Naive B cell (primary cell): ENCODE measurements around the gene SH2D6. TPM values are rescaled to one million over a fixed set of nuclear protein-coding genes. Genes with fewer than 3 reads are reported as not detected.
A peak's percentile ranks its signal among the peaks of the same experiment; 100 is the strongest.
"Not testable (repeated sequence)": the region's sequence is repeated elsewhere in the genome, so short reads cannot be mapped to it uniquely, and the experiment has no call there.

ENCODE experiments used
- ATAC-seq, 2 donors: fragments of 150-1000 bp; cut with Tn5 transposase; 2 replicates each; pipeline ENCODE4 v1.10.0; 2021; ENCODE audit warnings: low read depth in 2 of 2, mild to moderate bottlenecking in 2 of 2, moderate library complexity in 2 of 2
- DNase-seq: peaks from one replicate; pipeline ENCODE4 v3.0.0; 2022
- H3K27ac Mint-ChIP-seq, 6 donors: one replicate each; pipeline ENCODE4 v1.8.0; 2020 to 2022; ENCODE audit warnings: mild to moderate bottlenecking in 6 of 6, mixed read lengths in 6 of 6, moderate library complexity in 5 of 6, inconsistent platforms in 2 of 6
- H3K27me3 Mint-ChIP-seq, 3 donors: one replicate each; pipeline ENCODE4 v1.8.0; 2021 to 2022; ENCODE audit warnings: mixed read lengths in 3 of 3, mild to moderate bottlenecking in 1 of 3
- H3K36me3 Mint-ChIP-seq, 2 donors: one replicate each; pipeline ENCODE4 v1.8.0; 2020 to 2022; ENCODE audit warnings: mixed read lengths in 2 of 2, inconsistent platforms in 1 of 2, mild to moderate bottlenecking in 1 of 2
- H3K4me1 Mint-ChIP-seq, 3 donors: one replicate each; pipeline ENCODE4 v1.8.0; 2020 to 2022; ENCODE audit warnings: mixed read lengths in 3 of 3, inconsistent platforms in 1 of 3, mild to moderate bottlenecking in 1 of 3, moderate library complexity in 1 of 3
- H3K4me3 Mint-ChIP-seq, 8 donors: one replicate each; pipeline ENCODE4 v1.8.0; 2020 to 2022; ENCODE audit warnings: mild to moderate bottlenecking in 8 of 8, mixed read lengths in 8 of 8, moderate library complexity in 8 of 8, inconsistent platforms in 2 of 8
- H3K9me3 Mint-ChIP-seq, 7 donors: one replicate each; pipeline ENCODE4 v1.8.0; 2020 to 2022; ENCODE audit warnings: mixed read lengths in 7 of 7, mild to moderate bottlenecking in 5 of 7, inconsistent platforms in 2 of 7, moderate library complexity in 1 of 7
- polyA plus RNA-seq, 6 donors: library from polyadenylated mRNA; unstranded; fragments of 300-500 nt; fragmentation: Illumina TruSeq; gene quantifications; one replicate each; pipeline ENCODE4 v1.2.3, GENCODE V29; 2021; ENCODE audit warnings: low read depth in 6 of 6

The SH2D6 gene
- polyA plus RNA-seq, 6 donors from 2014 or later: not detected

DNA sequence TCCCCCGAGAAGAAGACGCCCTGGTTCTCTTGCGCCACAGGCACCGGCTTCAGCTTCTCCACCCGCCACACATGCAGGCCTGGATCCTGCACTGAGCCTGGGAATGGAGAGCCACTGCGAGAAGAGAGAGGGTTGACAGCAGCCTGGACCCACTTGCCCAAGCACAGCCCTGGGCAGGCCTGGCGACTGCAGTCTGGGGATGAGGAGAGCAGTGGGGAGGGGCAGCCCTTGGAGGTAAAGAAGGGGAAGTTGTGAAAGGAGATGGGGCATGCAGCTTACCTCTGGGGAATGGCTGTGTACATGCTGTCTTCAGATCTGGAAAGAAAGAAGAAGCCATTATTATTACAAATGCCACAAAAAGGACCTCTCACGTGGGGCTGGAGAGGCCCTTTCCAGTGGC, 16.7 kb upstream of the SH2D6 start:
- Mint-ChIP-seq H3K36me3 (peaks cover 0 to 31% of the 10 kb centered on the region in 2 donors), H3K4me3 (peak overlapping the region in 7 of 8 donors; percentile 8 to 85 (median 67)), H3K27me3 (no peaks in the 10 kb centered on the region), H3K9me3 (no peaks in the 10 kb centered on the region), H3K4me1 (peaks cover 19 to 45% (median 37%) of the 10 kb centered on the region in 3 donors), H3K27ac (peak overlapping the region in 4 of 6 donors; percentile 76 to 92 (median 90))
- DNase-seq (no peak), ATAC-seq (peak; percentile 79 to 81)

DNA sequence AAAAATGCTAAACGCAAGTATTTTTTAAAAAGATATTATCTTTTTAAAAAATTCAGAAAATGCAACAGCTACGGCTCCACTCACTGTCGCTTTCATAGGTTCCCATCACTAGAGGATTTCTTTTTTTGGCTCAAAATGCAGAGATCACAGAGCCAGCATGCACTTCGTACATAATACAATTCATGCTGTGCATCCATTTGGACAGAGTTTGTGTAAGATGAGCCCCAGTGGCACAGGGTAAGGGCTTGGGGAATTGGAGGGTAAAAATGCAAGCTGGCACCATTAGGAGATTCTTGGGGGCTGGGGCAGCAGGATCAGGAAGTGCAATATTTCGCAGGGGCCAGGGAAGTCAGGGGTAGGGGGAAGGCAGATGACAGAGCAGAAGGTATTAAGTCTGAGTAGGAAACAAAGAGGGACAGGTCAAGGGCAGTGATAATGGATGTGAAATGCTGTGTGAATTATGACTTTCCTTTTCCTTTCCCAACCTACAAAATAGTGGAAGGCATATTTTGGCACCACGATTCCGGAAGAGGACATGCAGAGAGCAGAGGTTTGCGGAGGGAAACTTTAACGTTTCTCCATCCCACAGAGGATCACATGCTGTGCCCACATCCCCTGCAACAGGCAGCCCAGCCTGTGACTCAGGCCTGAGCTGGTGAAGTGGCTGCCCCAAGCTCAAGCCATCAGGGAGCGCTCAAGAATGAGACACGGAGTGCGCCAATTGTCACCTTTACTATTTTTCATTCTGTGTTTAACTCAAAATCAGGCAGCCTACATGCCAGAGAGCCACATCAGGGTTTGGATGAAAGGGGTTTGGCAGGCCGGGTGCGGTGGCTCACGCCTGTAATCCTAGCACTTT, 13.1 kb upstream of the SH2D6 start:
- Mint-ChIP-seq H3K9me3 (no peaks in the 10 kb centered on the region), H3K27me3 (no peaks in the 10 kb centered on the region), H3K4me3 (peak overlapping the region; percentile 5 to 81 (median 64)), H3K36me3 (peaks cover 0 to 12% of the 10 kb centered on the region in 2 donors), H3K4me1 (peaks cover 43 to 65% (median 52%) of the 10 kb centered on the region in 3 donors), H3K27ac (peak overlapping the region in 5 of 6 donors; percentile 38 to 81 (median 78))
- ATAC-seq (peak in 1 of 2 donors; percentile 7), DNase-seq (no peak)

DNA sequence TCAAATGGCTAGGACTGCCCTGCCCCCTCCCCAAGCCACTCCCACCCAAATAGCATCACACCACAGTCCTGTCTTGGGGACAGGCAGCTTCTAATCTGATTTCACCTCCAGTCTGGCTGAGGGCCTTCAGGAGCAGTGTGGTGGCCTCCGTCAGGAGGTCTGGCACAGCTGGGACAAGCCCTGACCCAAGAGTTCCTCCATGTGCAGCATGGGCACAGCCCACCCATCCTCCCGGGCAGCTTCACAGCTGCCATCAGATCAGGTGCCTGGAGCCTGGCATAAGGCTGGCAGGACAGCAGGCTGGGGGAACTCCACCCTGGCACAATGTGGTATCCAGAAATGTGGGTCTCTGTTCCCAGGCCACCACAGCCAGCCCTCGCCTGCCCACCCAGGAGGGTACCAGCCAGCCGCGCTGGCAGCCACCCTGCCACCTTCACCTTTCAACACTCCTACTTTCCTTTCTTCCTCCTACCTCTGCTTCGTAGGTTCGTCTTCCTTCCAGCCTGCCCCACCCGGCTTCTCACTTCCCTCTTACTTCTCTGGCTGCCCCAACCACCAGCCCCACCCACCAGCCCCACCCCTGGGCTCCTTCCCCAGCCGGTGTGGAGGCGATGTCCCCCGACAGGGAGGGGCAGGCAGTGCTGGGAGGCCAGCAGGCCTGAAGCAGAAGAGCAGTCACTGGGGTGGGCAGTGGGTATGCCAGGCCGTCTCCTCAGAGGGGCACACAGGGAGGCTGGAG, 8.5 kb upstream of the SH2D6 start, which contains the start of gene CAPG:
CAPG (minus strand) TSS at position 522 of the 739 bp plus-strand sequence. CDS start 8,221 bp downstream, outside the sequence.
- no peaks in the 10 kb centered on the region for H3K27me3 Mint-ChIP-seq

DNA sequence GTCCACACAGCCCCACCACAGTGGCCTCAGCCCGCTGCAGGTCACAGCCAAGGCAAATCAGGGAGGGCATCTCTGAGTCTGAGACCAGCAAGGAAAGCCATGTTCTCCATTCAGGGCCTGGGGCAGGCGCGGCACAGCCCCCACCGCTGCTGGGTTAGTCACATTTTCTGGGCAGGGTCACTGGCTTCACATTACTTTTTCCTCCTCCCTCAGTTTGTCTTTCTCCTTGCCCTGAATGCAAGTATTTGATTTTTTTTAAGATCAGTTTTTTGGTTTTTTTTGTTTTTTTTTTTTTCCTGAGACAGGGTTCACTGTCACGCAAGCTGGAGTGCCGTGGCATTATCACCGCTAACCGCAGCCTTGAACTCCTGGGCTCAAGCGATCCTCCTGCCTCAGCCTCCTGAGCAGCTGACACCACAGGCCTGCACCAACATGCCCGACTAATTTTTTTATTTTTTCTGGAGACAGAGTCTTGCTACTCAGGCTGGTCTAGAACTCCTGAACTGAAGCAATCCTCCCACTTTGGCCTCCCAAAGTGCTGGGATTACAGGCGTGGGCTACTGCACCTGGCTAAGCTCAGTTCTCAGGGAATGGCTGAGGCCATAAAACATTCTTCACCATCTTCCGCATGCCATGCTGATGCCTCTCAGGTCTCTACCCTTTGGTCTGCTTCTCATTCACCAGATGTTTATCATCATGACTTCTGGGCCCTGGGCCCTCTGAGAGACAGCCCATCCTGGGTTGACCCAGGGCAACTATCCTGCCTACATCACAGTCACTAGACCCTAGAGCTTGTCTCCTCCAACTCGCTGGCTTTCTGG, 7.7 kb upstream of the SH2D6 start:
- Mint-ChIP-seq H3K9me3 (no peaks in the 10 kb centered on the region), H3K27me3 (no peaks in the 10 kb centered on the region), H3K27ac (peak overlapping the region; percentile 10 to 97 (median 88)), H3K4me1 (peaks cover 49 to 76% (median 66%) of the 10 kb centered on the region in 3 donors), H3K4me3 (peak overlapping the region; percentile 81 to 97 (median 92)), H3K36me3 (no peaks in the 10 kb centered on the region)
- DNase-seq: no peak
- no peak for ATAC-seq

More for the DNA sequence above, 8.5 kb upstream of the SH2D6 start, which contains the start of gene CAPG:
- Mint-ChIP-seq H3K36me3 (no peaks in the 10 kb centered on the region), H3K4me1 (peaks cover 52 to 76% (median 67%) of the 10 kb centered on the region in 3 donors), H3K4me3 (peak within 1 kb of the TSS; percentile 87 to 97 (median 93)), H3K27ac (peak within 1 kb of the TSS; percentile 86 to 97 (median 92)), H3K9me3 (no peaks in the 10 kb centered on the region)
- DNase-seq (peak; percentile 84), ATAC-seq (peak; percentile 77 to 81)

DNA sequence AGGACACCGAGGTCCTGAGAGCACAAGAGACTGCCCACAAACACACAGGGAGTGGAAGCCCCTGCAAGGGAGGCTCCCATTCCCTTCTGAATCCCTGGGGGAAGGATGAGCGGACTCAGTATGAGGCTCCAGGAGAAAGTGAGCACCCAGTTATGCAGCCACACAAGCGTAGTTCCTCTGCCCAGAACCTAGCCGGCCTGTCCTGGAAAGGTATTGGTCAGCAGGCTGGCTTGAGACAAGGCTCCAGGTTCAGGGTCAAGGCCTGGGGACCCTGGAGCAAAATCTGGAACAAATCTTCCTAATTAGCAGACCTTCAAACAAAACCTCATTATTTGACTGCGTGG, 7.1 kb upstream of the SH2D6 start:
- DNase-seq (no peak), ATAC-seq (no peak)
- H3K27ac Mint-ChIP-seq: peak overlapping the region in 4 of 6 donors; percentile 42 to 96 (median 88)
- H3K4me1 Mint-ChIP-seq: peaks cover 49 to 72% (median 64%) of the 10 kb centered on the region in 3 donors
- peak overlapping the region in 7 of 8 donors; percentile 17 to 93 (median 72) for H3K4me3 Mint-ChIP-seq
- no peaks in the 10 kb centered on the region for H3K36me3 Mint-ChIP-seq
- H3K27me3 Mint-ChIP-seq: no peaks in the 10 kb centered on the region
- no peaks in the 10 kb centered on the region for H3K9me3 Mint-ChIP-seq

DNA sequence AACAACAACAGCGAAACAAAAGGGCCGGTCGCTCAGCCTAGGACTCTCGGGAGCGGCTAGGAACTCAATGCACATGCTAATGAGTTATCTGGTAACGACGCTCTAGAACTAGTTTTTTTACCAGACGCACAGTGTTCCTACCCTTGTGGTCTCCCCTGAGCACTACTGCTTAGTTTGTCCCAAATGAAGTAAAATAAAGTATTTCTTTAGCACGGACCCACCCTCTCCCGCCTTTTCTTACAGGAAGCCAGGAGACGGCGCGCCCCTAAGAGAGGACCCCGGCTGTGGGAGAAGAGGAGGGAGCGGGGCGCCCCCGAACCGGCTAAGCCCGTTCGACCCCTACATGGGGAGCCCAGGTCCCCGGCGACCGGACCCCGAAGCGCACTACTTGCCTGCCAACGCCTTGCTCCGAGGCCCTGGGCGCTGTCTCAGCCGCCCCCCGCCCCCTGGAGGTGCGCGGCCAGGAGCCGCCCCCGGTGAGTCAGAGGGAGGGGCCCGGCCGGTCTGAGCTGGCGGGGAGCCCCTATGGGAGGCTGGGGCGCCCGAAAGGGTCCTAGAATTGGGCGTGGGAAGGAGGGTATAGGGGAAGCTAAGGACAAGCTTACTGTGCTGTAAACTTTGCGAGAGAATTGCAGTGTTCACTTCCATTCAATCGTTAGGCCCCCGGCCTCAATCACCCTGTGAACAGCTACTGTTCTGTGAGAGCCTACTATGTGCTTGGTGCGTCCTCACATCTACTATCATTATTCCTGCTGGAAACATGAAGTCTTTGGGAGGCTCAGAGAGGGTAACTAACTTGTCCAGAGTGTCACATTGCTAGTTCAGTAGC, 4.7 kb upstream of the SH2D6 start:
- H3K9me3 Mint-ChIP-seq: no peaks in the 10 kb centered on the region
- no peaks in the 10 kb centered on the region for H3K27me3 Mint-ChIP-seq
- H3K27ac Mint-ChIP-seq: peak overlapping the region in 5 of 6 donors; percentile 24 to 86 (median 76)
- peak overlapping the region; percentile 92 to 97 (median 94) for H3K4me3 Mint-ChIP-seq
- ATAC-seq (peak; percentile 23 to 31), DNase-seq (peak; percentile 56)
- H3K36me3 Mint-ChIP-seq: no peaks in the 10 kb centered on the region
- H3K4me1 Mint-ChIP-seq: peaks cover 38 to 60% (median 53%) of the 10 kb centered on the region in 3 donors

DNA sequence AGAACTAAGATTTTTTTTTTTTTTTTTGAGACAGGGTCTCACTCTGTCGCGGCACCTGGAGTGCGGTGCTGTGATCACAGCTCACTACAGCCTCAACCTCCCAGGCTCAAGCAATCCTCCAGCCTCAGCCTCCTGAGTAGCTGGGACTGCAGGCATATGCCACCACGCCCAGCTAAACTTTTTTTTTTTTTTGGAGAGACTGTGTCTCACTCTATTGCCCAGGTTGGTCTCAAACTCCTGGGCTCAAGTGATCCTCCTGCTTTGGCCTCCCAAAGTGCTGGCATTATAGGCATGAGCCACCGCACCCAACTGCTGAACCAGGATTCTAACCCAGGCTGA, 4.1 kb upstream of the SH2D6 start:
- not testable (repeated sequence) for DNase-seq, H3K36me3 Mint-ChIP-seq, H3K9me3 Mint-ChIP-seq, H3K27ac Mint-ChIP-seq, H3K27me3 Mint-ChIP-seq, ATAC-seq
- Mint-ChIP-seq H3K4me3 (peak overlapping the region; percentile 42 to 97 (median 94)), H3K4me1 (peaks cover 39 to 60% (median 53%) of the 10 kb centered on the region in 3 donors)

DNA sequence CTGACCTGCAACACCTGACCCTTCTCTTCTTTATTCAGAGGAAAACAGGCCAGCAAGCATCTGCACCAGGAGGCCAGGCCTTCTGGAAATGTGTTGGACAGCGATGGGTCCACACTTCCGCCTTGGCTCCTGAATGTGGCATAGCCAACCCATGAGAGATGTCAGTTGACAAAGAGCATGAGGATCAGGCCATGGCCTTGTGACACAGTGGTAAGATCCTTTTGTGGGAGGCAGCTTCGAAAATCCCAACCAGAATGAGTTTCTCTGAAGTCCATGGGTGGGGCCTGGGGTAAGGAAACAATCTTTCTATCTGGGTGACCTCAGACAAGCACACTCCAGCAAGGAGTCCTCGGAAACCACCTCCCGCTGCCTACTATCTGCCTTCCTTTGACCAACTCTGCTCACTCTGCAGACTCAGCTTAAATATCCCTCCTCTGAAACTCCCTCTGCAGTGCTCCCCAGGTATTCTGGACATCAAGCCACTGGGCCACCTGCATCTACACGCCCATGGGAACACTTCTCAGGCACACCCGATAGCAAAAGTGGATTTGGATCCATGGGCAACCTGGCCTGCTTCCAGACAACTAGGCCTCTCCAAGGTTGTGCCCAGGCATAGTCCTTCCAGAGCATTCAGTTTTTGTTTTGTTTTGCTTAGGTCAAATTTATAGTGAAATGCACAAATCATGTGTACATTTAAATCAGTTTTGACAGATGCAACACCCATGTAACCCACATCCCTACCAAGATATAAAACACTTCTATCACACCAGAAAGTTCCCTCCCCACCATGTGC, 3.6 kb upstream of the SH2D6 start:
- Mint-ChIP-seq H3K27ac (peak overlapping the region in 4 of 6 donors; percentile 42 to 78 (median 62)), H3K9me3 (no peaks in the 10 kb centered on the region), H3K27me3 (no peaks in the 10 kb centered on the region), H3K4me1 (peaks cover 34 to 59% (median 49%) of the 10 kb centered on the region in 3 donors), H3K4me3 (peak overlapping the region in 7 of 8 donors; percentile 42 to 97 (median 92)), H3K36me3 (no peaks in the 10 kb centered on the region)
- DNase-seq (no peak), ATAC-seq (no peak)

DNA sequence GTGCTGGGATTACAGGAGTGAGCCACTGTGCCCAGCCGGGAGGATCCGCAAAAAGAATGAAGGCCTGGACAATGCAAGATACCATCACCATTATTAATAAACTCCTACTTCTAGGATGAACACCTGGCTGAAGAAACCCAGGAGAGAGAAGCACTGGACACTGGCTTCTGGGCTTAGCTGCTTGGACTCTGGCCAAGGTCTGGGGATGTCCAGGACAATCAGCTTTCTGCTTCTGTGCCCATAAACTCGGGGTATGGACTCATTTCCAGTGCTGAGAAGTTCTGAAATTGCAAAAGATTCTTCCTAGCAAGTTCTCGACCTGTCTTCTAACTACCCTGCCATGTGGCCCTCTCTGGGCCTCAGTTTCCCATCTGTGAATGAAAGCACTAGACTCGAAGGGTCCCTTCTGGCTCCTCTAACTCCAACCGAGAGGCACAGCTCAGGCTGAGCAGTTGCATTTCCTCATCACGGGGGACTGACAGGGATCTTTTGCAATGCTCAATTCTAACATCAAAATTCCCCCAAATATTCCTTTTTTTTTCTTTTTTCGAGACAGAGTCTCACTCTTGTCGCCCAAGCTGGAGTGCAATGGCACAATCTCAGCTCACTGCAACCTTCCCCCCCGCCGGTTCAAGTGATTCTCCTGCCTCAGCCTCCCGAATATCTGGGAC, 2.4 kb upstream of the SH2D6 start:
- ATAC-seq (no peak), DNase-seq (no peak)
- Mint-ChIP-seq H3K4me3 (peak overlapping the region in 3 of 8 donors; percentile 25 to 92 (median 53)), H3K9me3 (no peaks in the 10 kb centered on the region), H3K36me3 (no peaks in the 10 kb centered on the region), H3K27me3 (no peaks in the 10 kb centered on the region), H3K27ac (peak overlapping the region in 2 of 6 donors; percentile 22 to 59), H3K4me1 (peaks cover 34 to 59% (median 47%) of the 10 kb centered on the region in 3 donors)

DNA sequence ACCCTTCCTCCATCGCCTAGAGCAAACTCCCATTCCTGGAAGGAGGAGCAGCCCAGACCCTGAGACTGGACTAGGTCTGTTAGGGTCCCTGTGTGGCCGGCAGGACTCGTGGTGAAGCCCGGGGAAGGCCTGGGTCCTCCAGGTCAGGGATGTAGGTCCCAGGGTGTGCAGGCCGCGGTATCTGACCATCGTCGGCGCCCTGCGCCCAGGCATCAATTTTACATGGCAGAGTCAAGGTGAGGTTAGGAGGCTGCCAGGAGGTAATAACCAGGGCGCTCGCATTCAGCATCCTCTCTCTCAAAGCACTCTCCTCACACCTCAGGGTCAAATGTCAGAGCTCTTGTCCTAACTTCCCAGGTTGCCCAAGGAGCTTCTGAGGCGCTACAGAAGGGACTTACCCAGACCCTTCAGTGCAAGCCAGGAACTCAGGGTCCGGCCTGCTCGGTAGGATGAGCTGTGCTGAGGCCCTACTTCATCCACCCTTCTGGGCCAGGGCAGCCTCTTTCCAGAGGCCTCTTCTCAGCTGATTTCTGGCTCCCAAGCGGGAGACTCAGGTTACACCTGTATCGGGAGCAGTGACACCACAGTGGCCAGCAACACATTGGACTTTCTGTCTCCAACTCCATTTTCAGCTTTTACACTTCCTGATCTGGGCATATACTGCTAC, 628 bp downstream of the SH2D6 start:
- Mint-ChIP-seq H3K4me1 (peaks cover 24 to 43% (median 35%) of the 10 kb centered on the region in 3 donors), H3K36me3 (no peaks in the 10 kb centered on the region)
- no peak for ATAC-seq

More for the DNA sequence above, 628 bp downstream of the SH2D6 start:
- Mint-ChIP-seq H3K27ac (peak overlapping the region in 3 of 6 donors; percentile 91 to 98 (median 94)), H3K9me3 (no peaks in the 10 kb centered on the region), H3K27me3 (no peaks in the 10 kb centered on the region), H3K4me3 (peak overlapping the region; percentile 94 to 100 (median 96))
- no peak for DNase-seq
